ENCODE data around the gene ZNF33A.
A peak's percentile ranks its signal among the peaks of the same experiment; 100 is the strongest.
"Not testable (repeated sequence)": the region's sequence is repeated elsewhere in the genome, so short reads cannot be mapped to it uniquely, and the experiment has no call there.

The ZNF33A gene

DNA sequence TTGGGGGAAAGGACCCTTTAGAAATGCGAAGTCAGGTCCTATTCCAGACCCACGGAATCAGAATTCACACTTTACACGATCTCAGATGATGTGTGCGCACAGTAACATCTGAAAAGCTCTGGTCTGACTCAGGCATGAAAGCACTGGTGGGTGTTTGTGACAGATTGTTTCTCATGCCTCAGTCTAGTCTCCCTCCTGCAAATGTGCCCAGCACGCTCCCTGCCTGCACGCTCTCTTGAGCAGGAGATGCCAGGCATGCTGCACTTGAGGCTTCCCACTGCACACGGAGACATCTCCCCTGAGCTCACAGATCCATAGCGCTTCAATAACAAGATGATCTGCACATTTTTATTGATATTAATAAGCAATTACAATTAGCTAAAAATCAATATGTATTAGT lies 60.0 kb downstream of the ZNF33A start:
- H3K4me1 ChIP-seq (ENCODE audit: low read depth, poor library complexity, severe bottlenecking), result no peaks in the 10 kb centered on the region
- H3K79me2 ChIP-seq (ENCODE audit: insufficient read depth, low read depth), result no peaks in the 10 kb centered on the region
- H4K20me1 ChIP-seq (ENCODE audit: insufficient read depth), result no peaks in the 10 kb centered on the region
- H2AFZ ChIP-seq (ENCODE audit: low read depth), result no peak overlapping the region
- no peak overlapping the region for H3K4me2 ChIP-seq
- H3K27me3 ChIP-seq (ENCODE audit: insufficient read depth, low read depth), result no peaks in the 10 kb centered on the region
- no peak overlapping the region for H3K4me3 ChIP-seq (IDR thresholded peaks at IDR 0.05; ENCODE audit: insufficient read depth, low read depth, low read length)
- no peak overlapping the region for H3K9ac ChIP-seq
- 0 out of 2 replicates have a peak, but pooled peaks cover 8% of the 10 kb centered on the region for H3K36me3 ChIP-seq (ENCODE audit: insufficient read depth)
- no peak overlapping the region for H3K27ac ChIP-seq
- TF ChIP-seq, protein P1, sequence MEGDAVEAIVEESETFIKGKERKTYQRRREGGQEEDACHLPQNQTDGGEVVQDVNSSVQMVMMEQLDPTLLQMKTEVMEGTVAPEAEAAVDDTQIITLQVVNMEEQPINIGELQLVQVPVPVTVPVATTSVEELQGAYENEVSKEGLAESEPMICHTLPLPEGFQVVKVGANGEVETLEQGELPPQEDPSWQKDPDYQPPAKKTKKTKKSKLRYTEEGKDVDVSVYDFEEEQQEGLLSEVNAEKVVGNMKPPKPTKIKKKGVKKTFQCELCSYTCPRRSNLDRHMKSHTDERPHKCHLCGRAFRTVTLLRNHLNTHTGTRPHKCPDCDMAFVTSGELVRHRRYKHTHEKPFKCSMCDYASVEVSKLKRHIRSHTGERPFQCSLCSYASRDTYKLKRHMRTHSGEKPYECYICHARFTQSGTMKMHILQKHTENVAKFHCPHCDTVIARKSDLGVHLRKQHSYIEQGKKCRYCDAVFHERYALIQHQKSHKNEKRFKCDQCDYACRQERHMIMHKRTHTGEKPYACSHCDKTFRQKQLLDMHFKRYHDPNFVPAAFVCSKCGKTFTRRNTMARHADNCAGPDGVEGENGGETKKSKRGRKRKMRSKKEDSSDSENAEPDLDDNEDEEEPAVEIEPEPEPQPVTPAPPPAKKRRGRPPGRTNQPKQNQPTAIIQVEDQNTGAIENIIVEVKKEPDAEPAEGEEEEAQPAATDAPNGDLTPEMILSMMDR (conservative IDR thresholded peaks at IDR 0.05; ENCODE audit: low read depth, low read length), result no peak

GRCh38 chr10:38072552-38072951 lies 62.1 kb downstream of the ZNF33A start:
- Histone ChIP-seq H4K20me1 (ENCODE audit: insufficient read depth) (no peaks in the 10 kb centered on the region), H3K79me2 (ENCODE audit: insufficient read depth, low read depth) (no peaks in the 10 kb centered on the region), H3K4me1 (ENCODE audit: low read depth, poor library complexity, severe bottlenecking) (no peaks in the 10 kb centered on the region), H3K4me3 (IDR thresholded peaks at IDR 0.05; ENCODE audit: insufficient read depth, low read depth, low read length) (no peak overlapping the region), H3K27me3 (ENCODE audit: insufficient read depth, low read depth) (no peaks in the 10 kb centered on the region), H3K9ac (no peak overlapping the region), H3K27ac (no peak overlapping the region), H3K36me3 (ENCODE audit: insufficient read depth) (0 out of 2 replicates have a peak, but pooled peaks cover 8% of the 10 kb centered on the region), H3K4me2 (no peak overlapping the region), H2AFZ (ENCODE audit: low read depth) (no peak overlapping the region)
- TF ChIP-seq, protein P1 (conservative IDR thresholded peaks at IDR 0.05; ENCODE audit: low read depth, low read length), result no peak

GRCh38 chr10:38076687-38077086 lies 66.2 kb downstream of the ZNF33A start:
- no peaks in the 10 kb centered on the region for H3K27me3 ChIP-seq (ENCODE audit: insufficient read depth, low read depth)
- H3K4me2 ChIP-seq, result no peak overlapping the region
- no peaks in the 10 kb centered on the region for H3K4me1 ChIP-seq (ENCODE audit: low read depth, poor library complexity, severe bottlenecking)
- no peaks in the 10 kb centered on the region for H4K20me1 ChIP-seq (ENCODE audit: insufficient read depth)
- no peak overlapping the region for H3K4me3 ChIP-seq (IDR thresholded peaks at IDR 0.05; ENCODE audit: insufficient read depth, low read depth, low read length)
- H2AFZ ChIP-seq (ENCODE audit: low read depth), result no peak overlapping the region
- H3K27ac ChIP-seq, result no peak overlapping the region
- H3K36me3 ChIP-seq (ENCODE audit: insufficient read depth), result 0 out of 2 replicates have a peak, but pooled peaks cover 8% of the 10 kb centered on the region
- H3K9ac ChIP-seq, result no peak overlapping the region
- no peaks in the 10 kb centered on the region for H3K79me2 ChIP-seq (ENCODE audit: insufficient read depth, low read depth)
- TF ChIP-seq, protein P1 (conservative IDR thresholded peaks at IDR 0.05; ENCODE audit: low read depth, low read length), result no peak

DNA sequence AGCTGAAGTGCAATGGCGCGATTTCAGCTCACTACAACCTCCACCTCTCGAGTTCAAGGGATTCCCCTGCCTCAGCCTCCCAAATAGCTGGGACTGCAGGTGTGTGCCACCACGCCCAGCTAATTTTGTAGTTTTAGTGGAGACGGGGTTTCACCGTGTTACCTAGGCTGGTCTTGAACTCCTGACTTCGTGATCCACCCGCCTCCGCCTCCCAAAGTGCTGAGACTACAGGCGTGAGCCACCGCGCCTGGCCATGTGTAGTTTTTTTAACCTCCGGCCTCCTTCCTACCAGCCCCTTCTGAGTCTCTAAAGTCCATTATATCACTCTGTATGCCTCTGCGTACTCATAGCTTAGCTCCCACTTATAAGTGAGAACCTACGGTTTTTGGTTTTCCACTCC lies 82.8 kb downstream of the ZNF33A start:
- Histone ChIP-seq H3K4me2 (peak overlapping the region; percentile 88; the same call in 1 of the 2 replicates), H2AFZ (ENCODE audit: low read depth) (peak overlapping the region; percentile 87)
- not testable (repeated sequence) for H3K4me3 ChIP-seq (IDR thresholded peaks at IDR 0.05; ENCODE audit: insufficient read depth, low read depth, low read length); H3K27ac ChIP-seq; H3K9ac ChIP-seq; H3K27me3 ChIP-seq (ENCODE audit: insufficient read depth, low read depth); H3K36me3 ChIP-seq (ENCODE audit: insufficient read depth); H3K4me1 ChIP-seq (ENCODE audit: low read depth, poor library complexity, severe bottlenecking); H3K79me2 ChIP-seq (ENCODE audit: insufficient read depth, low read depth); H4K20me1 ChIP-seq (ENCODE audit: insufficient read depth)

DNA sequence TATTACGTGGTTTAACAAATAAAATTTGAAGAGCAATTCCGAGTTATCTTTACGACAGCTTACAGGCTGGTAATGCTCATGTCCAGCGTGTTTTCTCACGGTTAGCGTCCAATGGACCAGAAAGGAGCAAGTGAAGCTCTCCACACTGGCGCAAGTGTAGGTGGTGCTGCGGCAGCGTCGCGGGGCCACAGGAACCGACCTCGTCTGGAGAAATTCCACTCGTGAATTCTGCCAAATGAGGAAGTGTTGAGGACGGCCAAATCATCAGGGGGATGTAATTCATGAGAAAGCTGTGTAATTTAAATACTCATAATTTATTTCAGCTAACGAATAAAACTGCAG lies 83.3 kb downstream of the ZNF33A start:
- peak overlapping the region; percentile 93; the same call in 1 of the 2 replicates for H3K9ac ChIP-seq
- peak overlapping the region; percentile 87 for H2AFZ ChIP-seq (ENCODE audit: low read depth)
- no peak overlapping the region for H3K4me3 ChIP-seq (IDR thresholded peaks at IDR 0.05; ENCODE audit: insufficient read depth, low read depth, low read length)
- no peak overlapping the region for H3K27ac ChIP-seq
- peak overlapping the region; percentile 88; the same call in 1 of the 2 replicates for H3K4me2 ChIP-seq
- TF ChIP-seq, protein P1 (conservative IDR thresholded peaks at IDR 0.05; ENCODE audit: low read depth, low read length), result no peak
- H3K27me3 ChIP-seq (ENCODE audit: insufficient read depth, low read depth), result no peaks in the 10 kb centered on the region
- H3K79me2 ChIP-seq (ENCODE audit: insufficient read depth, low read depth), result peaks cover 8% of the 10 kb centered on the region; the same call in 1 of the 2 replicates
- H3K36me3 ChIP-seq (ENCODE audit: insufficient read depth), result peaks cover 5% of the 10 kb centered on the region; the same call in 1 of the 2 replicates
- no peaks in the 10 kb centered on the region for H4K20me1 ChIP-seq (ENCODE audit: insufficient read depth)
- peaks cover 3% of the 10 kb centered on the region for H3K4me1 ChIP-seq (ENCODE audit: low read depth, poor library complexity, severe bottlenecking)

All from KMS-11 (cell line).